OCI-LY7 (cell line): ENCODE measurements around the gene VWA5B1.

Experiments
- CTCF ChIP-seq: fragments of 200-600 bp; sonication (generic); conservative IDR thresholded peaks from 2 replicates; pipeline ENCODE4 v1.5.1; 2014; ENCODE audit warnings: mild to moderate bottlenecking, antibody characterized with exemption, low read length, moderate library complexity, mixed read lengths
- EZH2phosphoT487 ChIP-seq: fragments of 200-600 bp; sonication (generic); IDR thresholded peaks from 2 replicates; pipeline ENCODE4 v1.6.1; 2018; ENCODE audit warnings: low read depth, borderline replicate concordance, mild to moderate bottlenecking, mixed run types, antibody characterized with exemption, low read length, moderate library complexity, mixed read lengths

GRCh38 chr1:20266642-20267041 lies 24.0 kb upstream of the VWA5B1 start:
- no peak for TF ChIP-seq CTCF
- TF ChIP-seq EZH2phosphoT487: no peak
